ENCODE measurements around the gene RFLNA.

The RFLNA gene

GRCh38 chr12:124316257-124316900, 21.5 kb downstream of the RFLNA start:
- no peak for DNase-seq (ENCODE audit: low read depth)
- H3K4me3 ChIP-seq (ENCODE audit: control insufficient read depth, low read depth, low read length): no peak overlapping the region
- no peak for TF ChIP-seq CTCF (conservative IDR thresholded peaks at IDR 0.05; ENCODE audit: control insufficient read depth, insufficient read depth, low read depth, low read length)

DNA sequence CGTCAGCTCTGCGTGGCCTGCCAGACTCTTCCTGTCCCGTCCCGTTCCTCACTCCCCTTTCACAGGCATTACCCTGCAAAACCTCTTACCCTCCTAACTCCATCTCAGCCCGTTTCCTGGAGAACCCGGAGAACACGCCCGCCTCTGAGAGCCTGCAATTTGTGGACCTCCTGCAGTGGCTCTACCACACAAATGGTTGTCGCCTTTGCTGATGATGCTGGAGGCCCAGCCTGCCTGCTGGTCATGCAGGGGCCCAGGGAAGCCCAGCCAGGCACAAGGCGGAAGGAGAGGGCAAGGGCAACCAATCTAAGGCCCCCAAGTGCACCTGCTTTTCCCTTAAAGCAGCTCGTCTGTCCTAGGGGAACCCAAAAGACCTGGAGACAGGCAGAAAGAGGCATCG, 22.5 kb downstream of the RFLNA start:
- TF ChIP-seq CTCF (conservative IDR thresholded peaks at IDR 0.05; ENCODE audit: control insufficient read depth, insufficient read depth, low read depth, low read length): no peak
- DNase-seq (ENCODE audit: low read depth): no peak
- H3K4me3 ChIP-seq (ENCODE audit: control insufficient read depth, low read depth, low read length): no peak overlapping the region

DNA sequence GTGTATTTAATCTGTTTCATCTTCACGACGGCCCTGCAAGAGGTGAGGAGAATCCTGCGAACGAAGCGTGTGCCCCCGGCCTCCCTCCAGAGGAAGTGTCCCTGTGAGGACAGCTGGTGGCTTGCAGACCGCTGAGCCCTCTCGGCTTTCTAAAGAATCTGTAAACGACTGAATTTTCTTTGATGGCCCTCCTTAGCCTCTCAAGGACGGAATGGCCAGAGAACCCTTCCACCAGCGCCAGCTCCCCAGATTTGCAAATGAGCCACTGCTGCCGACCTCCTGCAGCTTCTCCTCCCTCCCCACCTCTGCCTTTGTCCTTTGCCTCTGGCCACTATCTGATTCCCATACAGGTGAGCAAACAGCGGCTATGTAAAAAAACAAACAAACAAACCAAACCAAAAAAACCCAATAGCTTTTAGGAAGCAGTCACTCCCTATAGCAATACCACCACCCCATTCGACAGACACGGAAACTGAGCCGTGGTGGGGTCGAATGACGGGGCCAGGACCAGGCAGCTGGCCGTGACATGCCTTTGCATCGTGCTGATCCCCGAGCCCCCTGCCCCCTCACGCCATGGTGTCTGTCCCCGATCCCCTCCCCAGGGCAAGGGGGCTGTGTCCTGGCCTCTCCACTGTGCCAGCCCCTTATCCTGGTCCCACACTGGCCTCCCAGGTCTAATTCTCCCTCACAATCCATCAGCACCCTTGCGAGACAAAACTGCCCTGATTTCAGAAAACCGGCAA, 23.6 kb downstream of the RFLNA start:
- H3K4me3 ChIP-seq (ENCODE audit: control insufficient read depth, low read depth, low read length): no peak overlapping the region
- DNase-seq (ENCODE audit: low read depth): no peak
- TF ChIP-seq CTCF (conservative IDR thresholded peaks at IDR 0.05; ENCODE audit: control insufficient read depth, insufficient read depth, low read depth, low read length): no peak

GRCh38 chr12:124319368-124320050, 24.6 kb downstream of the RFLNA start:
- H3K4me3 ChIP-seq (ENCODE audit: control insufficient read depth, low read depth, low read length): no peak overlapping the region
- DNase-seq (ENCODE audit: low read depth): no peak
- TF ChIP-seq CTCF (conservative IDR thresholded peaks at IDR 0.05; ENCODE audit: control insufficient read depth, insufficient read depth, low read depth, low read length): no peak

- peak; percentile 43 for DNase-seq (ENCODE audit: low read depth)
Measured at GRCh38 chr12:124321040-124321481, 26.2 kb downstream of the RFLNA start.

More at GRCh38 chr12:124321040-124321481, 26.2 kb downstream of the RFLNA start:
- TF ChIP-seq CTCF (conservative IDR thresholded peaks at IDR 0.05; ENCODE audit: control insufficient read depth, insufficient read depth, low read depth, low read length): peak; percentile 86
- no peak overlapping the region for H3K4me3 ChIP-seq (ENCODE audit: control insufficient read depth, low read depth, low read length)
